NCI-H226 (cell line): ENCODE data around the gene RERE.
"Not testable (repeated sequence)": the region's sequence is repeated elsewhere in the genome, so short reads cannot be mapped to it uniquely, and the experiment has no call there.

ENCODE experiments used
- DNase-seq: peaks from one replicate; pipeline ENCODE4 v3.0.0-alpha.2; 2015

The RERE gene

DNA sequence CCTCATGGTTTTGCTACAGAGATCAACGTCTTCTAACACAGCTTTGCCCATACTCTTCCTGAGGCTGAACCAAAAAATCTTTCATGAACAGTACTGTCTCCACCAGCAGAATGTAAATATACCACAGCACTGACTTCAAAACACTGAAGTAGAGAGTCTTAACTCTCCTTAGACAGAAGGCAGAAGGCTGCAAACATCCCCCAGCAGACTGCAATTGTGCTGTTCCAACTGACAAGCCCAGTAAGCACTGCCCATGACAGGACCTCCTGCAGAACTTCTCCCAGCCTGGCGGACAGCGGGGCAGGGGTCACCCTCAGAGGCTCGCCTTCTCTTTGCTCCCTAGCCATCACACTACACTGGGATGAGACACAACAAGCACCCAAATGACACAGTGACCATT is 218.7 kb downstream of the RERE start:
- no peak for DNase-seq

DNA sequence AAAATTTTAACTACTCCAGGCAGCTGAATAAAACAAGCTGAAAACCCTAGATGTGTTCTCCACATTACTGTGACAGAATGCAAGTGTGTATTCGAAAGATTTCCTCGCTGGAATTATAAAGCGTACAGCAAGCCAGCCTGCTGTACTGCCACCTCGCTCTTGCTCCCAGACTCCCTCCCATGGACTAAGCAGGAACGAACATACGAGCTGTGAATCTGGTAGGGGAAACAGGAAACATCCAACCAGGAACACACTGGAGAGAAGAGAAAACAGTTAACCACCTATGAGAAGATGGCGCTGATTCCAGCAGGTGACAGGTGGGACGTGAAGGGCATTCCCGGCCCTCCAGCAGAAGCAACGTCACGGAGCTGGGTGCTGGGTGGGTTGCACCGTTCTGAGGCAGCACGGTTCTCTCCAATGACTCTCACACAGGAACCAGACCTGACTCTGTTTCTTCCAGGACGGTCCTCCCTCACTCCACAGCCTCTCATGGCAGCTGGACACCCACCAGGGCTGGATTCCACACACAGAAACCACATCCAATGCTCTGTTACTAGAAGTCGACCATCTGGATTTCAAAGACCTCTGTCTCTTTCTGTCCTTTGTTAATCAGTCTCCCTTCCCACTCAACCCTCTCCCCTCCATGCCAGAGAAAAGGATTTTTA is 219.2 kb downstream of the RERE start:
- no peak for DNase-seq

GRCh38 chr1:8597455-8597854 is 220.0 kb downstream of the RERE start:
- no peak for DNase-seq

GRCh38 chr1:8595941-8596340 is 221.5 kb downstream of the RERE start:
- DNase-seq: no peak

GRCh38 chr1:8595332-8595731 is 222.1 kb downstream of the RERE start:
- no peak for DNase-seq

- DNase-seq: not testable (repeated sequence)
Measured at GRCh38 chr1:8593292-8593691, 224.1 kb downstream of the RERE start.

- DNase-seq: no peak
Measured at GRCh38 chr1:8591569-8591968, 225.9 kb downstream of the RERE start.

DNA sequence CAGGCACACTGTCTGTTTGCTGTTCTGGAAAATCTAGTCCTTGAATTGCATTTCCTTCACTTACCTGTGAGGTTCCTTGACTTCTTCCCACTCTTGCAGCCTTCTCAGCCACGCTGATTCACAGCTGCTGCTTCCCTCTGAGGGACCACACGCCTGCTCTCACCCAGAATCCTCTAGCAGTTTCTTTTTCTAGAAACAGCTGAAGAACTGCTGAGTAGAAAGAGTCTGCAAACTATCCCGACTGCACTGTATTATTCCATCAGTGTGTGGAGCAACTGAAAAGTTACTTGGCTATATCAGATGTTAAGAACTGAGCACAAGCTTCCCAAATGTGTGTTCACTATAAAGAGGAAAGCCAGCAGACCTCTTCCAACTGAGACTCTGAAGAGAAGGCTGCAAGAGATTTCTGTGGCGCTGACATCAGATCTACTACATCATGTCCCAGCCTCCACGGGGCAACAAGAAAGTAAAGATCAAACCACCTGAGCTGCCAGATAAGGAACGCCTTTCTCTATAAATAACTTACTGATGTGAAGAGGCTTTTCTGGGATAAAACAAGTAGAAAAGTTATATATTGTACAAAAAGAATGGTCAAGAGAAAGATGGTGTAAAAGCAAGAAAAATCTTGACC is 226.6 kb downstream of the RERE start:
- DNase-seq: no peak

DNA sequence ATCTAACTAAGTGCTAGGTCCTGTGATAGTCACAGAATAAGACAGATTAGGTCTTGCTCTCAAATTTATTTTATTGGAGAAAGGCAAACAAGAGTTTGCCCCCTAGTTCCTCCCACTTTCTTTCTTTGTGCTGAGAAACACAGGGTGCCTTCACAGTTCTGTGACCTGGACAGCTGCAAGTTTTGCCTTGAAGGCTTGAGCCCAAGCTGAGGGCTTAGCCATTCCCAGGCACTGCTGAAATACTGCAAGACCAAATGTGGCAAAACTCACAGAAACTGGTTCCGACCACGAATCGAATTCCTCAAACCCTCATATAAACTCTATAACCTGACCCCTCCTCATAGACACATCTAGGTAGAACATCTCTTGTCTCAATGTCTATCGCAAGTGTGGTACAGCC is 227.9 kb downstream of the RERE start:
- no peak for DNase-seq

DNA sequence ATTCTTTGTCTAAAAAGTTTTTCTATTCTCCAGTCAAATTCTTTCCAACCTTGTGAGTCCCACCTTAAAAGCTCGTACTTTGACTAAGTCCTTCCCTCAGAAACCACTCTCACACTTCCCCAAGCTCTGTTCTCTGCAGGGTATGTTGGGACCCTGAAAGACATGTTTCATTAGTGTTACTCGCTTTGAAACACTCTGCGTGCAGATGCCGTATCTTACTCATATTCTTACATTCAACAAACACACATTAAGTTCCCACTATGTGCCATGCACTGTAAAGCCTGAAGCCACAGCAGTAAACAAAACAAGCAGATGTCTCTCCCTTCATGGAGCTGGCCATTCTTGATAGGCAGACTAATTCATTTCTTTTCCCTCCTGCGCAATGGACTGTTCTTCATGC is 229.7 kb downstream of the RERE start:
- DNase-seq: no peak

DNA sequence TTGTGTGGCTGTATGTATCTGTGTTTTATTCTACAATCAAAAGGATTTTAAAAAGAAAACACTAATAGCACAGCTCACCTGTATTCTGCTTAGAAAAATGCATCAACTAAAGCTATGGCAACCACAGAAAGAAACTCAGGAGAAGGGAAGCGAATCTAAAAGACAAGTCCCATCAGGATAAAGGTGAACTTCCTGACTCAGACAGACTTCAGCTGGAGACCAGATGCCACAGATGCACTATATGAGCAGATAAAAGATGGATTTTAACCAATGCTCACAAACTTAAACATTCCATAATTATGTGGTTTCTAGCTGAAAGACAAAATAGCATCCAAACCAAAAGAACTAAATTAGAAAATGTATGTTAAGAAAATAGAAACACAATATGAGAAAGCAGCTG is 231.0 kb downstream of the RERE start:
- DNase-seq: no peak

DNA sequence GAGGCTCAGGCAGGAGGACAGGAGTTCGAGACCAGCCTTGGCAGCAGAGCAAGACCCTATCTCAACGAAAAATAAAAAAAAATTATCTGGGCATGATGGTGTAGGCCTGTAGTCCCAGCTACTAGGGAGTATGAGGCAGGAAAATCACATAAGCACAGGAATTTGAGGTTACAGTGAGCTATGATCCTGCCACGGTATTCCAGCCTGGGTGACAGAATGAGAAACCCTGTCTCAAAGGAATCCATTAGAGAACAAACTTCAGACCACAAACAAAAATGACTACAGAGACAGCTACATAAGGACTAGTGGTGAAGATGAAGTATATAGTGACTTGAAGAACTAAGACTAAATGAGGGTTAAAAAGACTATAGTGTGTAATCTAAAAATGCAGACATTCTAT is 233.1 kb downstream of the RERE start:
- no peak for DNase-seq

DNA sequence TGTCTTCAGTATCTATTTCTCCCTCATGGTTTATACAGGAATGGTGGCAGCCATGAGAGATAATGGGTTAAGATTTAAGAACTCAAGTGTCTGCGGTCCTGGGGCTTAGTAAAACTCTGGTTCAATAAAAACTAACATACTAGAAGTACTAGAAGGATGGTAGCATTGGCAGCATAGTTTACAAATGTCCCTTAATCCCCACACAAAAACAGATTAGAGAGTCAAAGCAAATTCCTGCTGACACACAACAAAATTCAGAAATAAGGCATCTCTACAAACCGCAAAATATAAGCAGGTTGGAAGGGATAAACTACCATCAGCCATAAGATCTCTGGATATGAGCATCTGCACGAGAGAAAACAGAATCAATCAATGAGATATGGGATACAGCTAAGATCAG is 234.4 kb downstream of the RERE start:
- DNase-seq: no peak

DNA sequence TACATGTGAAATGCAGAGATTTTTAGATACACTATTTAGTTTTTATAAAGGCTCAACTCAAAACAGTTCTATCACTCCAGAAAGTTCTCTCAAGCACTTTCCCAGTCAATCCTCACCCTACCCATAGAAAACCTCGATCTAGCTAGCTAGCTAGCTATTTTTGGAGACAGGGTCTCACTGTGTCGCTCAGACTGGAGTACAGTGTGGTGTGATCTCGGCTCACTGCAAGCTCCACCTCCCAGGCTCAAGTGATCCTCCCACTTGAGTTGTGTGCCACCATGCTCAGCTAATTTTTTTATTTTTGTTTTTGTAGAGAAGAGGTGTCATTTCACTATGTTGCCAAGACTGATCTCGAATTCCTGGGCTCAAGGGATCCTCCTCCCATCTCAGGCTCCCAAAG is 236.9 kb downstream of the RERE start:
- DNase-seq: no peak

DNA sequence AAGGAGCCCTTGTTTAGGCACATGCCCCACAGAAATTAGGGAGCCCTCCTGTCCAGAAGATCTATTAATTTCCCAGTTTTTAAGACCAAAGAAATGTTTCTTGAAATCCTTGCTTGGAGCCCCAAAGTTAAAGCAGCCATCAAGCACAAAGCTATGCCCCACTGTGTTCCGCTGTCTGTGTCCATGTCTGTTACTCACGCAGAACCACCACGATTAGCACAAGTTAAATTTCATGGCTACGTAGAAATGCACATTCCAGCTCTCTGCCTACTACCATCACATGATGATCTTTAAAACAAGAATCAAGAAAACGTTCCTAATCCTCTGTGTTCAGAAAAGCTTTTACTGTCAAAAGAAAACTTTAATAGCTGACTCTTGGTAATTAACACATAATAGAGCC is 238.5 kb downstream of the RERE start:
- no peak for DNase-seq

- no peak for DNase-seq
Measured at GRCh38 chr1:8578132-8578877, 239.1 kb downstream of the RERE start.

- no peak for DNase-seq
Measured at GRCh38 chr1:8574985-8575384, 242.5 kb downstream of the RERE start.

DNA sequence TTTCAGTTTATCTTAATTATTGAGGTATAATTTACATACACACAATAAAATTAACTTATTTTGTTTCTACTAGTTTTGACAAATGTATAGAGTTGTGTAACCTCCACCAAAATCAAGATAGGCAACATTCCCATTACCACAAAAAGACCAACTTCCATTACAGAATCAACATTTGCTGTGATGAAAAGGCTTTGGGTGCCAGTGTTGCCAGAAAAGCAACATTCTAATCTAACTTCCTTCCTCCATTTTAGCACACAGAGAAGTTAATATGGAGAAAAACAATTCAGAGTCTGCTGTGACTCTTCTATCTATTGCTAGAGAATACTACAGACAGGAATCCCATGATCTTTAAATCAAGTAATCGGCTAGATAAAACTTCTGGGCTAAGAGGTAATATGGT is 245.3 kb downstream of the RERE start:
- DNase-seq: no peak

- no peak for DNase-seq
Measured at GRCh38 chr1:8571200-8571984, 246.0 kb downstream of the RERE start.

- no peak for DNase-seq
Measured at GRCh38 chr1:8570465-8570864, 247.0 kb downstream of the RERE start.

GRCh38 chr1:8569242-8569641 is 248.2 kb downstream of the RERE start:
- no peak for DNase-seq

DNA sequence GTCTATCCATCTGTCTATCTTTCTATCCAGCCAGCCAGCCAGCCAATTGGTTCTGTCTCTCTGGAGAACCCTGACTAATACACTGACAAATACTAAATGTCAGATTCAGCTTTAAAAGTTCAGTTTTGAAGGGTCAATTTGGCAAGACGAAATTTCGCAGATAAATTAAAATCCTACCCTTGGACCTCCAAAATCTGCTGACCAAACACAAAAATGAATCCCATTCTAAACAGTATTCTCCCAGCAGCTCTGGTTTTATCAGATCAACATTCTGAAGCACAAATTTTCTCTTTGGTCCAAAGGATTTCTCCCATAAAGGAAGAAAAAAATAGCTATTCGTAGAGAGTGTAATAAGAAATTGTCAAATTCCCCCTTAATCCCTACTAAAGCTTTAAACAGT is 248.6 kb downstream of the RERE start:
- DNase-seq: no peak

GRCh38 chr1:8567146-8567545 is 250.3 kb downstream of the RERE start:
- DNase-seq: no peak

DNA sequence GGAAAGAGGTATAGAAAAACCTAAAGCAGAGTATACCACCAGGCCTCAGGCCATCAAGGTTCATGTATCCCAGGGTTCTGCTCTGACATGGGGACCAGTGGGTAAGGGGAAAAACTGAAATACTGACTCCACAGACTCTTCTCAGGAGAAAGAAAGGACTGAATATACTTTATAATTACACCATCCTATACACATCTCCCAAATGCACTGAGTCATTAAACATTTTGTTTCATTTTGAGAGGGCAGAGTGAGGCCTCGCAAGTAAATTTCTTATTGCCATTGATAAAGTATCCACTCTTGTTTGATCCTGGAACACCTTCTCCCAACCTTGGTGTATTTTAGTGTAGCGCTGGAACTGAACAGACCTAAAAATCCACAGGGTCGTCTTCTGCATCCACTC is 251.6 kb downstream of the RERE start:
- no peak for DNase-seq
